OCI-LY7 (cell line): ENCODE measurements around the gene FARSA. TPM values are rescaled to one million over a fixed set of nuclear protein-coding genes. Genes with fewer than 3 reads are reported as not detected.

Experiments
- BruUV-seq: library from RNA; stranded (reverse); fragments of 400-500 nt; replicated peaks from 2 replicates; lab custom pipeline; 2021; lab: Mats Ljungman, UMichigan
- CTCF ChIA-PET: fragments of 300-600 bp; sonication (Branson Sonifier 250); formaldehyde crosslinking; loops from one replicate; lab custom pipeline; 2022; ENCODE audit warnings: antibody characterized with exemption; ENCODE audit not compliant: unreplicated experiment; lab: Charles Lee
- POLR2A ChIA-PET: fragments of 300-600 bp; sonication (Branson Sonifier 250); formaldehyde crosslinking; loops from one replicate; lab custom pipeline; 2022; ENCODE audit warnings: antibody characterized with exemption; lab: Charles Lee
- DNase-seq: peaks from one replicate; pipeline ENCODE4 v3.0.0-alpha.2; 2015; ENCODE audit warnings: low spot score
- H2AFZ ChIP-seq: fragments of 200-600 bp; sonication (generic), shearing (Covaris generic); 2 replicates; pipeline ENCODE4 v1.6.1; 2014; ENCODE audit warnings: mild to moderate bottlenecking, antibody characterized with exemption, low read length, moderate library complexity
- H3K27ac ChIP-seq: fragments of 200-600 bp; sonication (generic); 2 replicates; pipeline ENCODE4 v1.5.1; 2014; ENCODE audit warnings: mixed run types, low read depth, mild to moderate bottlenecking, moderate library complexity, low read length, inconsistent platforms; ENCODE audit not compliant: poor library complexity, severe bottlenecking
- H3K36me3 ChIP-seq: fragments of 200-600 bp; sonication (generic); 2 replicates; pipeline ENCODE4 v1.6.1; 2014; ENCODE audit warnings: mild to moderate bottlenecking, antibody characterized with exemption, low read length, moderate library complexity, mixed read lengths; ENCODE audit not compliant: insufficient read depth
- H3K4me1 ChIP-seq: fragments of 200-600 bp; sonication (generic); 2 replicates; pipeline ENCODE4 v1.5.1; 2014; ENCODE audit warnings: mild to moderate bottlenecking, low read length; ENCODE audit not compliant: insufficient read depth, poor library complexity, severe bottlenecking
- H3K4me2 ChIP-seq: fragments of 200-600 bp; sonication (generic); 2 replicates; pipeline ENCODE4 v1.6.1; 2014; ENCODE audit warnings: mild to moderate bottlenecking, low read length
- H3K4me3 ChIP-seq: fragments of 200-600 bp; sonication (generic); 2 replicates; pipeline ENCODE4 v1.5.1; 2014; ENCODE audit warnings: mild to moderate bottlenecking, low read depth, low read length; ENCODE audit not compliant: poor library complexity, severe bottlenecking
- H3K79me2 ChIP-seq: fragments of 200-600 bp; sonication (generic); 2 replicates; pipeline ENCODE4 v1.6.1; 2016; ENCODE audit warnings: low read depth, mild to moderate bottlenecking, low read length, moderate library complexity, mixed read lengths; ENCODE audit not compliant: insufficient read depth
- H3K9me2 ChIP-seq: fragments of 200-600 bp; sonication (generic); 2 replicates; pipeline ENCODE4 v1.6.1; 2016; ENCODE audit warnings: mild to moderate bottlenecking, low read length, mixed read lengths; ENCODE audit not compliant: insufficient read depth
- H3K9me3 ChIP-seq: fragments of 200-600 bp; sonication (generic); 2 replicates; pipeline ENCODE4 v1.6.1; 2014; ENCODE audit warnings: mild to moderate bottlenecking, mixed run types, low read length, mixed read lengths
- H4K20me1 ChIP-seq: fragments of 200-600 bp; sonication (generic); 2 replicates; pipeline ENCODE4 v1.6.1; 2014; ENCODE audit warnings: mild to moderate bottlenecking, antibody characterized with exemption, low read length, moderate library complexity, mixed read lengths; ENCODE audit not compliant: insufficient read depth
- EZH2phosphoT487 ChIP-seq: fragments of 200-600 bp; sonication (generic); IDR thresholded peaks from 2 replicates; pipeline ENCODE4 v1.6.1; 2018; ENCODE audit warnings: low read depth, borderline replicate concordance, mild to moderate bottlenecking, mixed run types, antibody characterized with exemption, low read length, moderate library complexity, mixed read lengths
- intact Hi-C: fragments of 100-400 bp; cut with micrococcal nuclease; formaldehyde crosslinking; loops from one replicate; pipeline ENCODE4 v1.10.0; 2022; ENCODE audit not compliant: unreplicated experiment
- total RNA-seq, 2 experiments: library from RNA; depleted of rRNA in 1 of 2; stranded (reverse); fragments of >200 nt in 1 of 2; shearing (Covaris generic) in 1 of 2; gene quantifications; 2 replicates each; pipeline ENCODE4 v1.2.3, GENCODE V29; 2014 to 2022
- TF ChIP-seq, protein P1 (sequence below): fragments of 200-600 bp; sonication (generic); conservative IDR thresholded peaks from 2 replicates; pipeline ENCODE4 v1.5.1; 2014; ENCODE audit warnings: mild to moderate bottlenecking, antibody characterized with exemption, low read length, moderate library complexity, mixed read lengths

Gene FARSA
- total RNA-seq, 2 experiments from 2014 or later, result 117 to 135 TPM

DNA sequence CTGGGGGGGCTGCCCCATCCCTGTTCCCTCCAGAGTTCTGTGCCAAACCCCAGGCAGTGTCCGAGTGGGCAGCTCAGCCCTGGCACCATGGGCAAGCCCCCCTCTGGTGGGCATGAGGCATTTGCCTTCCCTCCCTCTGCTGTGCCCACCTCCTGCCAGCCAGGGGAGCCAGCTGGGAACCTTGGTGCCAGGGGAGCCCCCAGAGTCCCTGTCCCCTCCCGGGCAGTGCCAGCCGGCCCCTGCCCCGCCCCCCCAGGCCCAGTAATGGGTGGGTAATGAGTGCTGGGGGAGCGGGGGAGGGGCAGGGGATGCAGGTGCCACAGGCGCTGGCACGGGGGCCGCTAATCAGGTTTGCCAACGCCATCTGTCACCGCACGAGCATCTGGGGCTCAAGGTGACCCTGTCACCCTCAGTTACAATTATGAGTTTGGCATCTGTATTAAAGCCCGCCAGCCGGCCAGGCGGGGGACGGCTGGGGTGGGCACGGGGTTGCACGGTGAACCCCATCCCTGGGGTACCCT is 41.8 kb upstream of the FARSA start:
- no peak overlapping the region for H2AFZ ChIP-seq
- ChIA-PET CTCF (interaction anchor here (0.5 to 3.4 kb wide), 2 partner anchors 10 to 14 kb away, joined by 3 to 11 read pairs; no protein-coding TSS in a partner anchor), POLR2A (no interaction called here)
- TF ChIP-seq, protein P1, sequence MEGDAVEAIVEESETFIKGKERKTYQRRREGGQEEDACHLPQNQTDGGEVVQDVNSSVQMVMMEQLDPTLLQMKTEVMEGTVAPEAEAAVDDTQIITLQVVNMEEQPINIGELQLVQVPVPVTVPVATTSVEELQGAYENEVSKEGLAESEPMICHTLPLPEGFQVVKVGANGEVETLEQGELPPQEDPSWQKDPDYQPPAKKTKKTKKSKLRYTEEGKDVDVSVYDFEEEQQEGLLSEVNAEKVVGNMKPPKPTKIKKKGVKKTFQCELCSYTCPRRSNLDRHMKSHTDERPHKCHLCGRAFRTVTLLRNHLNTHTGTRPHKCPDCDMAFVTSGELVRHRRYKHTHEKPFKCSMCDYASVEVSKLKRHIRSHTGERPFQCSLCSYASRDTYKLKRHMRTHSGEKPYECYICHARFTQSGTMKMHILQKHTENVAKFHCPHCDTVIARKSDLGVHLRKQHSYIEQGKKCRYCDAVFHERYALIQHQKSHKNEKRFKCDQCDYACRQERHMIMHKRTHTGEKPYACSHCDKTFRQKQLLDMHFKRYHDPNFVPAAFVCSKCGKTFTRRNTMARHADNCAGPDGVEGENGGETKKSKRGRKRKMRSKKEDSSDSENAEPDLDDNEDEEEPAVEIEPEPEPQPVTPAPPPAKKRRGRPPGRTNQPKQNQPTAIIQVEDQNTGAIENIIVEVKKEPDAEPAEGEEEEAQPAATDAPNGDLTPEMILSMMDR, result no peak
- no peak for TF ChIP-seq EZH2phosphoT487
- no TSS peak for BruUV-seq
- H3K4me3 ChIP-seq, result no peak overlapping the region
- no peak for DNase-seq
- H4K20me1 ChIP-seq, result no peaks in the 10 kb centered on the region
- no peaks in the 10 kb centered on the region for H3K79me2 ChIP-seq
- H3K36me3 ChIP-seq, result no peaks in the 10 kb centered on the region
- intact Hi-C loops, result loop anchor here (5.0 kb wide), 1 partner anchor 287 kb away; no protein-coding TSS in a partner anchor
- no peak overlapping the region for H3K27ac ChIP-seq
- no peaks in the 10 kb centered on the region for H3K9me3 ChIP-seq
- no peaks in the 10 kb centered on the region for H3K4me1 ChIP-seq
- no peaks in the 10 kb centered on the region for H3K9me2 ChIP-seq
- no peak overlapping the region for H3K4me2 ChIP-seq

DNA sequence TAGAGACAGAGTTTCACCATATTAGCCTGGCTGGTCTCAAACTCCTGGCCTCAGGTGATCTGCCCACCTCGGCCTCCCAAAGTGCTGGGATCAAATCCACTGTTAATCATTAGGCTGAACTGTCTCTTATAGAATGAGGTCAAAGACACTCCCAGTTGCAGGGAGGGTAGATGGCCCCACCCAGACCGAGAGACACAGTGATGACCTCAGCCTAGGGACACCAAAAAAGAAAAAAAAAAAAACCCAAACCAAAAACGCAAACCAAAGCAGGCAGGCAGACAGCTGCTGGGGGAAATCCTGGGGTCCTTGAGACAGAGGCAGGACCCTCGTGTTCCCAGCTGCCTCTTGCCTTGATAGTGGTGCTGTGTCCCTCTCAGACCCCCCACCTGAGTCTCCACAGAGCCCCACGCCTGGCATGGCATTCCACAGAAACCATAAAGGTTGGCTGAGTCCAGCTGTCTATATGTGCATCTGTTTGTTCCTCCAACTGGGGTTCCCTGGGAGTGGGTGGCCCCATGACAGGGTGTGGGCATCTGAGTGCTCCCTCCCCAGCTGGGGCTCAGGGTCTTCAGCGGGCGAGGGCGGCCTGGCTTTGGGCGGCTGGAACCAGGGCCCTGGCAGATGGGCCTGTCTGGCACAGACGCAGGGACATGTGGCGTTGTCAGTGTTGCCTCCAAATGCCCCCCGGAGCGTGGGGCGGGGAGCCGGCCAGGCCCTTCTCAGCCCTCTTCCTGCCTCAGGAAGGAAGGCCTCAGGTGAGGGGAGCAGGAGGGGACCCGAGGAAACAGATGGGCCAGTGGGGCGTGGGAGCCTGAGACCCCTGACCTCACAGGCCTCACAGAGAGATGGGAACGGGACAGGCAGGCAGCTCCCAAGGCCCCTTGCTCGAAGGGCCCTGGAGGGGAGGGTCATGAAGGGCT is 41.0 kb upstream of the FARSA start:
- POLR2A ChIA-PET, result no interaction called here
- H3K4me2 ChIP-seq, result no peak overlapping the region

More for the DNA sequence above, 41.0 kb upstream of the FARSA start:
- intact Hi-C loops, result loop anchor here (5.0 kb wide), 1 partner anchor 288 kb away; no protein-coding TSS in a partner anchor
- no peak overlapping the region for H3K27ac ChIP-seq
- no peaks in the 10 kb centered on the region for H3K4me1 ChIP-seq
- TF ChIP-seq, protein P1, result no peak
- TF ChIP-seq EZH2phosphoT487, result no peak
- no peak for DNase-seq
- H3K36me3 ChIP-seq, result no peaks in the 10 kb centered on the region
- CTCF ChIA-PET, result interaction anchor here (0.5 to 3.4 kb wide), 3 partner anchors 9 to 1014 kb away, joined by 3 to 11 read pairs (median 4); no protein-coding TSS in a partner anchor
- H3K4me3 ChIP-seq, result no peak overlapping the region
- H3K79me2 ChIP-seq, result no peaks in the 10 kb centered on the region
- no peak overlapping the region for H2AFZ ChIP-seq
- H3K9me2 ChIP-seq, result no peaks in the 10 kb centered on the region
- H3K9me3 ChIP-seq, result no peaks in the 10 kb centered on the region
- no TSS peak for BruUV-seq
- H4K20me1 ChIP-seq, result no peaks in the 10 kb centered on the region
